ENCODE results near the gene KLHL7. TPM values are rescaled to one million over a fixed set of nuclear protein-coding genes. Genes with fewer than 3 reads are reported as not detected.

The KLHL7 gene
- total RNA-seq, 3 donors from 2014 or later: 15.6 to 25.5 (median 21.3) TPM

DNA sequence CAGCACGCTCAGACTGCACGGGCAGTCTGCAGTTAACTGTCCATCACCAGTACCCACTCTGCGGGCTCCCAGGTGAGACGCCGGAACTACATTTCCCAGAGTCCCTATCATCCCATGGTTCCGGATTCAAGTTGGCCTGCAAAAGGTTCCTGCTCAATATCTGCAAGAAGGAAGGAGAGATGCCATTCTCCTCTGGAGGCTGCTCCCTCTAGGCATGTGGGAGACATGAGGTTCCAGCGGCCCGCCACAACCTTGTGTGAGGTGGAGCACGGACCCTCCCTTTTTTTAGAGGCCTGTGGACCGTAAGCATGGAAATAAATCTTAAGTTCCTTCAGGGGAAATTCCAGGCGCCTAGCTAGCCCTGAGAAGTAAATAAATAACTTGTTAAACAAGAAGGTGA lies 106.0 kb downstream of the KLHL7 start:
- H3K9me3 ChIP-seq: no peaks in the 10 kb centered on the region
- peak in 1 of 3 donors; percentile 43 for DNase-seq
- H3K4me3 ChIP-seq: no peak overlapping the region
- intact Hi-C loops (cut with DNase I, micrococcal nuclease): no loop called here
- no peaks in the 10 kb centered on the region for H3K4me1 ChIP-seq (ENCODE audit: low read depth)
- peak; percentile 54 for ATAC-seq
- TF ChIP-seq, protein P1, sequence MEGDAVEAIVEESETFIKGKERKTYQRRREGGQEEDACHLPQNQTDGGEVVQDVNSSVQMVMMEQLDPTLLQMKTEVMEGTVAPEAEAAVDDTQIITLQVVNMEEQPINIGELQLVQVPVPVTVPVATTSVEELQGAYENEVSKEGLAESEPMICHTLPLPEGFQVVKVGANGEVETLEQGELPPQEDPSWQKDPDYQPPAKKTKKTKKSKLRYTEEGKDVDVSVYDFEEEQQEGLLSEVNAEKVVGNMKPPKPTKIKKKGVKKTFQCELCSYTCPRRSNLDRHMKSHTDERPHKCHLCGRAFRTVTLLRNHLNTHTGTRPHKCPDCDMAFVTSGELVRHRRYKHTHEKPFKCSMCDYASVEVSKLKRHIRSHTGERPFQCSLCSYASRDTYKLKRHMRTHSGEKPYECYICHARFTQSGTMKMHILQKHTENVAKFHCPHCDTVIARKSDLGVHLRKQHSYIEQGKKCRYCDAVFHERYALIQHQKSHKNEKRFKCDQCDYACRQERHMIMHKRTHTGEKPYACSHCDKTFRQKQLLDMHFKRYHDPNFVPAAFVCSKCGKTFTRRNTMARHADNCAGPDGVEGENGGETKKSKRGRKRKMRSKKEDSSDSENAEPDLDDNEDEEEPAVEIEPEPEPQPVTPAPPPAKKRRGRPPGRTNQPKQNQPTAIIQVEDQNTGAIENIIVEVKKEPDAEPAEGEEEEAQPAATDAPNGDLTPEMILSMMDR (IDR thresholded peaks at IDR 0.05): no peak
- H3K36me3 ChIP-seq (ENCODE audit: low read depth): no peaks in the 10 kb centered on the region

DNA sequence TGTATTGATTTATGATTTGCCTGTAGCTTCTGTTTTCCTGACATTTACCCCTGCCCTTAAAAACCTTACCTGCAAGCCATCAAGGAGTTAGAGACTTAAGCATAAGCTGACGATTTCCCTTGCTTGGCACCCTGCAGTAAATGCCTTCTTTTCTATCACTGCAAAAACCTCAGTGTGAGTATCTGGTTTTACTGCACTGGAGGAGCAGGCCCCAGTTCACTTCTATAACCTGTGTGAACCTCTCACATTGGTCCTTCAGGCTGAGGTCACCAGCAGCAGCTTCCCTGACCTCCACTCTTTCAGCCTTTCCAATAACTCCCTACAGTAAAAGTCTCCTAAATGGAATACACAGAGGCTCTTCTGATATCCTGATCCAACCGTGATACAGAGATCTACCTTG lies 106.8 kb downstream of the KLHL7 start:
- no peak overlapping the region for H3K4me3 ChIP-seq
- no peak for ATAC-seq
- no peaks in the 10 kb centered on the region for H3K9me3 ChIP-seq
- no peaks in the 10 kb centered on the region for H3K36me3 ChIP-seq (ENCODE audit: low read depth)
- no peak for DNase-seq
- intact Hi-C loops (cut with DNase I, micrococcal nuclease): no loop called here
- no peaks in the 10 kb centered on the region for H3K4me1 ChIP-seq (ENCODE audit: low read depth)
- TF ChIP-seq, protein P1 (IDR thresholded peaks at IDR 0.05): no peak

- no peaks in the 10 kb centered on the region for H3K4me1 ChIP-seq (ENCODE audit: low read depth)
- ATAC-seq (no peak), DNase-seq (peak in 1 of 3 donors; percentile 30)
- no peaks in the 10 kb centered on the region for H3K9me3 ChIP-seq
- intact Hi-C loops (cut with DNase I, micrococcal nuclease): no loop called here
- no peak overlapping the region for H3K4me3 ChIP-seq
- TF ChIP-seq, protein P1 (IDR thresholded peaks at IDR 0.05): no peak
- H3K36me3 ChIP-seq (ENCODE audit: low read depth): no peaks in the 10 kb centered on the region
These were observed 107.3 kb downstream of the KLHL7 start for GRCh38 chr7:23212841-23213240.

GRCh38 chr7:23213755-23214154 lies 108.2 kb downstream of the KLHL7 start:
- H3K4me3 ChIP-seq: no peak overlapping the region

DNA sequence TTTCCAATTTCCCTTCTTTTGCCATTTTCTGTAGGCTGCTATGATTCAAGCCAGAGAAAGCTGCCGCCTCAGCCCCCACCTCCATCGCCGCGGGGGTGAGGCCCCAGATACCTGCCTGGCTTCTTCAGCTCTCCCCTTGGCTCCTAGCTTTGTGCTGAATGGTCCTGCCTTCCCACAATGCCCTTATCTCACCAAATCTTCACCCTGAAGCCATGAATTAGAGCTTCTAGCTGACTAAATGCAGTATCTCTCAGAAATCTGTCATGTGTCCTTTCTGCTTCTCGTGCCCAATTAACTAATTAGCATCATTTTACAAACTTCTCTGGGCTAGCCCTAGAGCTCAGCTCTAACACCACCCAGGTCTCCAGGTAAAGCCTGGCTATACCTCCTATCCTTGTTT lies 108.8 kb downstream of the KLHL7 start:
- no peak for ATAC-seq
- DNase-seq: no peak
- TF ChIP-seq, protein P1 (IDR thresholded peaks at IDR 0.05): no peak
- no peak overlapping the region for H3K4me3 ChIP-seq
- no peaks in the 10 kb centered on the region for H3K4me1 ChIP-seq (ENCODE audit: low read depth)
- no peaks in the 10 kb centered on the region for H3K36me3 ChIP-seq (ENCODE audit: low read depth)
- no peaks in the 10 kb centered on the region for H3K9me3 ChIP-seq
- intact Hi-C loops (cut with DNase I, micrococcal nuclease): no loop called here

More at GRCh38 chr7:23213755-23214154, 108.2 kb downstream of the KLHL7 start:
- Histone ChIP-seq H3K4me1 (ENCODE audit: low read depth) (no peaks in the 10 kb centered on the region), H3K36me3 (ENCODE audit: low read depth) (no peaks in the 10 kb centered on the region), H3K9me3 (no peaks in the 10 kb centered on the region)
- peak; percentile 62 for ATAC-seq
- TF ChIP-seq, protein P1 (IDR thresholded peaks at IDR 0.05): no peak
- intact Hi-C loops (cut with DNase I, micrococcal nuclease): no loop called here
- peak in 2 of 3 donors; percentile 56 to 76 for DNase-seq

- Histone ChIP-seq H3K4me1 (ENCODE audit: low read depth) (no peaks in the 10 kb centered on the region), H3K9me3 (no peaks in the 10 kb centered on the region), H3K36me3 (ENCODE audit: low read depth) (no peaks in the 10 kb centered on the region), H3K4me3 (no peak overlapping the region)
- TF ChIP-seq, protein P1 (IDR thresholded peaks at IDR 0.05): no peak
- ATAC-seq (no peak), DNase-seq (no peak)
- intact Hi-C loops (cut with DNase I, micrococcal nuclease): no loop called here
These were observed 109.4 kb downstream of the KLHL7 start for GRCh38 chr7:23214938-23215337.

Measured in mucosa of descending colon (tissue), 3 donors.